Pulmonary artery endothelial cell (primary cell): ENCODE results near the gene ATRNL1. TPM values are rescaled to one million over a fixed set of nuclear protein-coding genes. Genes with fewer than 3 reads are reported as not detected.

Experiments used
- DNase-seq: peaks from one replicate; pipeline ENCODE4 v3.0.0-alpha.2; 2011; ENCODE audit warnings: low read depth, low spot score
- total RNA-seq: library from RNA; depleted of rRNA; stranded (reverse); fragments of >200 nt; gene quantifications from 2 replicates; pipeline ENCODE4 v1.2.3, GENCODE V29; 2014

The ATRNL1 gene
- total RNA-seq, 1 donor from 2014 or later = 0.07 TPM

GRCh38 chr10:115833119-115833518 is 740.0 kb downstream of the ATRNL1 start:
- no peak for DNase-seq

DNA sequence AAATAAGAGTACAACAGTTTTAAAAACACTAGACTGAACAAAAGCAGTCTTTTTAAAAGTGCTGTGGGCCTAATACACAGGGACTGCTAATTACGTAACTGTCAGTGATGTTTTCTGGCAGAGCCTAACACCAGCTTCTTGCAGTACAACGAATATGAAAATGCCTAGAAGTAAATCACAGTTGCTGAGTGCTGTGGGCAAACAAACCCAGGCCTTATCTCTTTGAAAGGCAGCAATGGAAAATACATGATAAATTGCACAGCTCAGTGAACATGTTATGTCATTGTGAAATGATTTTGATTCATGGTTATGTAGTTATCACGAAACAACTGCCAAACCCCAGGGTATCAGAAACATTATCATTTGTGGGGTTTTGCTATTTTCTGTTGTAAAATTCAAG is 751.4 kb downstream of the ATRNL1 start:
- no peak for DNase-seq

- no peak for DNase-seq
Measured at GRCh38 chr10:115845921-115846320, 752.8 kb downstream of the ATRNL1 start.

DNA sequence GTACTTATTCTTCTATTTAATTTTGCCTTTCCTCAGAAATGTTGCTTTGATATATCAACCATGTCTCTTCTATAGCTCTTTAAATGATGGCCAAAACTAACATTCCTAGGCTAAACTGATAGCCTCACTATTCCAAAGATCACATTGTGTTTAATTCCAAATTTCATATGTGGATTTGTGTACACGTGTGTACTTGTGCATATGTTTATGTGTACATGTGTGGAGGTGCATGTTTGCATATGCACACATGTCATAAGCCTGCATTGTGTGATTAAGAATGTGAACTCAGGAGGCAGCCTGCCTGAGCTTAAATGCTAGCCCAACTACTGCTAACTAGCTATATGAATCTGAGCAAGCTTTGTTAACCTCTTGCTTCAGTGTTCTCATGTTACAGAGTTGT is 753.4 kb downstream of the ATRNL1 start:
- DNase-seq = no peak

DNA sequence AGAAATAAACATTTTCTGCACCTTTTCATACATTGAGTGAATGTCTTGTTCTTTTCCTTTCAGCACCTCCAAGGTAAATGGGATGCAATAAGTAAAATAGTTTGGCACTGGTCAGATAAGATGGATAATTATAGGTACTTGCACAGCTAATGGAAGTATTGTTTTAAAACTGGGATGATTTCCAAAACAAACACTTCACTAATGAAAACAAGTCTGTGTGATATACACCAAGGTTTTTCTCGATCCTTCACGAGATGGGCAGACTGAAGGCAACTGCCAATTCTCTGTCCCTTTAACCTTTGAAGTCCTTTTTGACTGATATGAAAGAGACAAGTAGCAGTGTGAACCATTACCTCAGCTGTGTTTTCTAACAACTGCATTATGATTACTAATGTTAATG is 756.0 kb downstream of the ATRNL1 start:
- DNase-seq = no peak

DNA sequence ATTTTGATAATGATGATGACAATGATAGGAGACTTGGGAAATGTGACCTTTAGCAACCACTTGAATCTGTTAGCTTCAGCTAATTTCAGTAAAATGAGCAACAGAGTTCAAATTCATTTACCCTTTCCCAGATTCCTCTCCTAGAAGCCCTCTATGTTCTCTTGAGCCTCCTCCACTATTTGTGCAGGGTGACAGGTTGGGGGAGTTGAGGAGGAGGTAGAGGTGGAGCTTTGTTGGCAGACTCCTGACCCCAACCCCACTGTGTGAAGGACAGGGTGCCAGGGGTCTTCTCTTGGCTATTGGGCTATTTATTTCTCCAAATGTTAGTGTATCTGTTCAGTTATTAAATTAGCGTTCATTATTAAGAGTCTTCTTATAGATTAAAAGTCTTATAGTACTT is 757.5 kb downstream of the ATRNL1 start:
- DNase-seq = no peak

DNA sequence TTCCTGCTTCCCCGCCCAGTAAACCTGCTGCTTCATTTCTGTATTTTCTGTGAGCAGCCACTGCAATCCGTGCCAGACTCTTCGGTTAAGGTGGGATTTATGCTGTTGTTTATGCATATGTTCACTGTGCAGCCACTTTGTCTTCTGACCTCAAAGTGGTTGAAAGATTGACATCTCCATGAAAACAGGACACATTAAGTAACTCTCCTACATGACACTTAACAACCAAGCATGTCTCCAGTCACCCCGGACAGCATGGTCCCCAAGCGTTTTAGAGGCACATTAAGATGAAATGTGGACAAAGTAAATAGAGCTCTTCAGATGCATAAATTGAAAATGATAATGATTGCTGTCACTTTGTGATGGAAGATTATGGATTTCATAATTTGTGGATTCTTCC is 758.5 kb downstream of the ATRNL1 start:
- DNase-seq = no peak

GRCh38 chr10:115854740-115855435 is 761.7 kb downstream of the ATRNL1 start:
- no peak for DNase-seq

GRCh38 chr10:115856580-115856979 is 763.4 kb downstream of the ATRNL1 start:
- DNase-seq = no peak

GRCh38 chr10:115857856-115858255 is 764.7 kb downstream of the ATRNL1 start:
- no peak for DNase-seq

DNA sequence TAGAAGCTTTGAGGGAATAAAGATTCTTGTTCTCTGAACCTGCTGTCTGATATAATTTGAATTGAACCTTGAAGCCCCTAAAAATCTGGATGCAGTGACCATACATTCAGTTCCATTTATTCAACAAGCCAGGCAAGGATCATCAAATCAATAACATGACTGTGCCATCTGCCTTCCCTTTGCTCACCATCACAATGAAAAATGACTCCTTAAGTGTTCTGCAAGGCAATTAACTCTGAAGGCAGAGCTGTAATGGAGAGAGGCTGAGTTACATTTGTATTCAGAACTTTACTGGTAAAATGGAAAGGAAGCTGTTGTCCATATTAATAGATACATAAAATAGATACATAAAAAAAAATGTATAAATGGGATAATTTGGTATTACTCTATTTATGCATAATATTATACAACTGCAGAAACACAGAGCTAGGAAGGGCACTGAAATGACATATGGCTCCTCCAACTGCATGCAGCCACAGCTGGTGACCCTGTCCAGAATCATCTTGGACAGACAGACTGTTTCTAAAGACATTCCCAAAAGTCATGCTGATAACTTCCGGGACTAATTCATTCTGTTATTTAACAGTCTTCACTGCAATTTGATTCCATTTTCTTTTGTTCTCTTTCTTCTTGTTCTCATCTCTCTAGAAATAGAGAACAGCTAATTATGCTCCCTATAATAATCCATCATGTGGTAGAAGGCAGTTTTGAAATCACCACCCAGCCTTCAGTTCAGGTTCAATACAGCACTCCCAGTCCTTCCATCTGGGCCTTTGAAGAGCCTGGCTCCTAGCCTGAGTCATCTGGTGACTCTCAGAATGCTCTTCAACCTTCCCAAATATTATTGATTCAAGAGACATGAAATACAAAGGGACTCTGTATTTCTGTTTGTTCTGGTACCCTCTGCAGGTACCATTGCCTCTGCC is 767.3 kb downstream of the ATRNL1 start:
- no peak for DNase-seq

GRCh38 chr10:115861455-115861854 is 768.3 kb downstream of the ATRNL1 start:
- no peak for DNase-seq

GRCh38 chr10:115861864-115862263 is 768.7 kb downstream of the ATRNL1 start:
- no peak for DNase-seq

- DNase-seq = no peak
Measured at GRCh38 chr10:115866174-115866573, 773.0 kb downstream of the ATRNL1 start.

- no peak for DNase-seq
Measured at GRCh38 chr10:115866691-115867090, 773.5 kb downstream of the ATRNL1 start.

DNA sequence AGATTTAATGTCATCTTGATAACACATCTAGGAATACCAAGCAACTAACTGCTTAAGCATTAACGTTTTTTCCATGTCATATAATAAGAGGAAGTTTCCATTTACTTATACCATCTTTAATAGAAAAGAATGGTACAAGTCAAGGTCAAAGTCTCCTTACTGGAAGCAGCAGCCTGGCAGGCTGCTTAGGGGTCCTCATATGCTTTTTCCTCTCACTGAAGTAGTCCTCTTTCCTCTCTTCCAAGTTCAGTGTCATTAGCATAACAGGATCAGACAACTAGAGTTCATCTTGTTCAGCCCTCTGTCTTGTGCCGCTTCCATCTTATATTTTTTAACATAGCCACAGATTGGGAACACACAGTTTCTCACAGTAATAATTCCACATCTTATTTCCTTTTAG is 774.1 kb downstream of the ATRNL1 start:
- DNase-seq = no peak

DNA sequence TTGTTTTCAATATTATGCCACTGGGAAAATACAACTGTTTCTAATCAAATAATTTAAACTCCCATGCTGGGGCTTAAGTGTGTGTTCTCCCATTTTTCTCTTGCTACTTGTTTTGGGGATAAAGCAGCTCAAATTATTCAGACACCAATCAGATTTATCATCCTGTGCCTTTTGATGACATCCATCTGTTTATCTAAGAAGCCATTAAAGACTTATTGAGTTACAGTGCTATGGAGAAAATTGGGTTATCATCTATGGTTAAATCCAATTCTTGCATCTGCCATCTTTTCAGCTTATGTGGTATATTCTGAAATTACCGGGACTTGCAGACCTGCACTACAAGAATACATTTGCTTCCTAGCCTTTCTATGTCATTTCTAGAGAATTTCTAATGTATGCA is 778.7 kb downstream of the ATRNL1 start:
- no peak for DNase-seq

- DNase-seq = no peak
Measured at GRCh38 chr10:115875172-115875571, 782.0 kb downstream of the ATRNL1 start.

- no peak for DNase-seq
Measured at GRCh38 chr10:115879372-115880089, 786.4 kb downstream of the ATRNL1 start.

GRCh38 chr10:115882021-115882420 is 788.9 kb downstream of the ATRNL1 start:
- no peak for DNase-seq

DNA sequence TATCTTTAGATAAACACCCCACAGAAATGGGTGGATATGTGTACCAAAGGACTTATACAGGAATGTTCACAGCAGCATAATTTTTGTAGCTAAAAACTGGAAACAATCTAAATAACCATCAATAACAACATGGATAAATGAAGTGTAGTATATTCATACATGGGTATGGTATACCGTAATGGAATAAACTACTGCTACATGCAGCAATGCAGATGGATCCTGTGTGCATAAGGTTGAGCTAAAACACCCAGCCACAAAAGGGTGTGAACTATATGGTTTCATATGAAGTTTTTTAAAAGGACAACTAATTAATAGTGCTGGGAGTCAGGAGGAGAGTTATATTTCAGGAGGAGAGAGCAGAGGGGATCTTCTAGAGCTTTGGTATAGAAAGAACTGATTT is 790.2 kb downstream of the ATRNL1 start:
- DNase-seq = no peak

DNA sequence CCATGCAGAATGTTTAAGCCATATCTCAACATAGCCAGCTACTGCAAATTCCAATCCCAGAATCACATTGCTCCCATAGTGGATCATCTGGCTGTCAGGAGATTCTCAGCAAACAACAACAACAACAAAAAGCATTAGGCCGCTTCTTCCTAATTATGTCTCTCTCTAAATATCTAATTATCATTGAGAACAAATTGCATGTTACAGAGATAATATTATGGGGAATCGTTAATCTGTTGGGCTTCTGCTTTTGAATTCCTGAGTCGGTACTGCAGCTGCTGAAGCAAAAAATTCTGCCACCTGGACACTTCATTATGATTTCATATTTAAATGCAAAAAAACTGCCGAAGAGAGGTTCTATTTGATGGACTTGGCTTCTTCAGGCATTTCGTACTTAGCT is 791.2 kb downstream of the ATRNL1 start:
- DNase-seq = no peak
